ENCODE results near the gene CLDN24. TPM values are rescaled to one million over a fixed set of nuclear protein-coding genes. Genes with fewer than 3 reads are reported as not detected.

Gene CLDN24
- total and polyA plus RNA-seq, 2 donors (not counting 3 experiments of a cell fraction or from before 2014, with no cell fraction given) = not detected

DNA sequence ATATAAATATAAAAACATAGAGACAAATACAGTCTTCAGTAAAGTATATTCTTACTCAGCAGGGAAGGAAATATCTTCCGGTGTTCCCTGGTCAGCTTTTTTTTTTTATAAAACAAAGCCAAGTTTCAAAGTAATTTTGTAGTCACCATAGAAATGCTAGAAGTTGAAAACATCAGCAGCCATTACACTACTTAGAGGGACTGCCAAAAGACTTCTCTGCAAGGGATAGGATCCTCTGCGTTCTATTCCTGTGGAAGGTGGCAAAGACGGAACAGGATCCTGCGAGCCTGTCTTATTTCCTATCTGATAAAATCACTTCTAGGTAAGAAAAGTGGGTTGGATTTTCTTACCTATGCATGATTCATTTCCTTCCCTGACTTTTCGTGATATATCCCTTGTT lies 21.6 kb downstream of the CLDN24 start:
- dilution Hi-C loops (cut with MboI; ENCODE audit: extremely low pct_ligation_motif_present, low sequenced_read_pairs) (no loop called here), intact Hi-C loops (cut with micrococcal nuclease) (loop anchor here (1.0 kb wide), 2 partner anchors 12 to 35 kb away; no protein-coding TSS in a partner anchor)
- Histone ChIP-seq H4K20me1 (replicated peaks; ENCODE audit: control insufficient read depth, extremely low read depth, insufficient read depth, low read length) (no peaks in the 10 kb centered on the region), H3K27ac (ENCODE audit: insufficient read depth, low read depth, low read length) (peak overlapping the region; percentile 31), H3K27me3 (ENCODE audit: control insufficient read depth in 2 of 2, insufficient read depth in 2 of 2, low read length in 2 of 2) (no peaks in the 10 kb centered on the region), H3K79me2 (ENCODE audit: control insufficient read depth, insufficient read depth, low read length) (no peaks in the 10 kb centered on the region), H3K36me3 (ENCODE audit: control insufficient read depth in 2 of 2, extremely low read depth in 1 of 2, insufficient read depth in 2 of 2, low read length in 2 of 2) (no peaks in the 10 kb centered on the region), H3K9ac (replicated peaks; ENCODE audit: extremely low read depth, insufficient read depth, low read length) (peak overlapping the region; percentile 20), H3K9me1 (replicated peaks; ENCODE audit: control insufficient read depth, extremely low read depth, insufficient read depth, low read length) (no peaks in the 10 kb centered on the region), H2AFZ (ENCODE audit: low read depth, low read length) (peak overlapping the region; percentile 60), H3K4me3 (replicated peaks in 1 of 3; ENCODE audit: insufficient read depth in 1 of 3, low read depth in 1 of 3, low read length in 3 of 3) (no peak overlapping the region), H3K4me2 (ENCODE audit: insufficient read depth, low read length) (peak overlapping the region; percentile 79), H3K9me3 (replicated peaks; ENCODE audit: control insufficient read depth, insufficient read depth, low read length) (no peaks in the 10 kb centered on the region), H3K4me1 (ENCODE audit: control insufficient read depth, extremely low read depth, insufficient read depth, low read length) (peaks cover 19% of the 10 kb centered on the region)
- POLR2A ChIA-PET = no interaction called here
- CTCF ChIA-PET = interaction anchor here (0.7 to 2.4 kb wide), 5 partner anchors 10 to 107 kb away, joined by 3 to 11 read pairs (median 4); no protein-coding TSS in a partner anchor
- TF ChIP-seq GATA2 (IDR thresholded peaks at IDR 0.05; ENCODE audit: insufficient read depth, insufficient read length, low read depth, low read length) (peak; percentile 60), POLR2AphosphoS5 (IDR thresholded peaks at IDR 0.05; ENCODE audit: insufficient read depth, low read depth, low read length) (no peak), JUN (IDR thresholded peaks at IDR 0.05; ENCODE audit: borderline replicate concordance, insufficient read depth, insufficient read length, low read depth) (no peak)
- DNase-seq (ENCODE audit: low read depth, low spot score) = peak; percentile 54
- BruUV-seq (replicated peaks) = no TSS peak
- FAIRE-seq = no peak

DNA sequence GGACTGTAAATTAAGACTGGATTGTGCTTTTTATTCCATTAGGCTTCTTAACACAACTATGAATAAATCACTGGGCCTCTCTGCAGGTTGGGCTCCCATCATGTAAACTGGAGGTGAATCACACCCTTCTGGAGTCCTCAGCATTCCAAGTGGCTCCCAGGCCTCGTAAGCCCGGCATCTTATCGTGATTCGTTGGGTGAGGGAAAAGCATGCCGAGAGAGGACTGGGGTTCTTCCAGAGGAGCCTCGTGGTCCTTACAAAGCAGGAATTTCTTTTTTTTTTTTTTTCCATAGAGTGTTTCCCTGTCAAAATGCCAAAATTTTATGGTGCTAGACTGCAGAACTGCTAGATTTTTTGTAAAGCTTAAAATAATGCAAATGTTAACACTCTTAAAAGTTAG lies 22.2 kb downstream of the CLDN24 start:
- Histone ChIP-seq H3K27ac (ENCODE audit: insufficient read depth, low read depth, low read length) (peak overlapping the region; percentile 42), H3K9me3 (replicated peaks; ENCODE audit: control insufficient read depth, insufficient read depth, low read length) (no peaks in the 10 kb centered on the region), H4K20me1 (replicated peaks; ENCODE audit: control insufficient read depth, extremely low read depth, insufficient read depth, low read length) (no peaks in the 10 kb centered on the region), H3K4me3 (replicated peaks in 1 of 3; ENCODE audit: insufficient read depth in 1 of 3, low read depth in 1 of 3, low read length in 3 of 3) (no peak overlapping the region), H3K79me2 (ENCODE audit: control insufficient read depth, insufficient read depth, low read length) (no peaks in the 10 kb centered on the region), H3K9ac (replicated peaks; ENCODE audit: extremely low read depth, insufficient read depth, low read length) (no peak overlapping the region), H3K36me3 (ENCODE audit: control insufficient read depth in 2 of 2, extremely low read depth in 1 of 2, insufficient read depth in 2 of 2, low read length in 2 of 2) (no peaks in the 10 kb centered on the region), H3K9me1 (replicated peaks; ENCODE audit: control insufficient read depth, extremely low read depth, insufficient read depth, low read length) (no peaks in the 10 kb centered on the region), H3K4me2 (ENCODE audit: insufficient read depth, low read length) (peak overlapping the region; percentile 79), H3K27me3 (ENCODE audit: control insufficient read depth in 2 of 2, insufficient read depth in 2 of 2, low read length in 2 of 2) (no peaks in the 10 kb centered on the region), H2AFZ (ENCODE audit: low read depth, low read length) (no peak overlapping the region), H3K4me1 (ENCODE audit: control insufficient read depth, extremely low read depth, insufficient read depth, low read length) (peaks cover 19% of the 10 kb centered on the region)
- intact Hi-C loops (cut with micrococcal nuclease) = loop anchor here (1.0 kb wide), 2 partner anchors 12 to 35 kb away; no protein-coding TSS in a partner anchor
- peak; percentile 36 for DNase-seq (ENCODE audit: low read depth, low spot score)
- FAIRE-seq = no peak
- POLR2A ChIA-PET = no interaction called here
- CTCF ChIA-PET = interaction anchor here (0.7 to 2.4 kb wide), 5 partner anchors 17 to 362 kb away, joined by 3 to 11 read pairs (median 4); no protein-coding TSS in a partner anchor
- dilution Hi-C loops (cut with MboI; ENCODE audit: extremely low pct_ligation_motif_present, low sequenced_read_pairs) = no loop called here
- no peak for TF ChIP-seq POLR2AphosphoS5 (IDR thresholded peaks at IDR 0.05; ENCODE audit: insufficient read depth, low read depth, low read length)
- TF ChIP-seq, protein P1, sequence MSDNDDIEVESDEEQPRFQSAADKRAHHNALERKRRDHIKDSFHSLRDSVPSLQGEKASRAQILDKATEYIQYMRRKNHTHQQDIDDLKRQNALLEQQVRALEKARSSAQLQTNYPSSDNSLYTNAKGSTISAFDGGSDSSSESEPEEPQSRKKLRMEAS (IDR thresholded peaks at IDR 0.05; ENCODE audit: insufficient read depth, insufficient read length) = no peak
- BruUV-seq (replicated peaks) = no TSS peak
